HepG2 (cell line): ENCODE data around the gene CD300A. TPM values are rescaled to one million over a fixed set of nuclear protein-coding genes. Genes with fewer than 3 reads are reported as not detected.

Source experiments
- ATAC-seq: fragments of 200-7000 bp; cut with Tn5 transposase; 3 replicates; pipeline ENCODE4 v1.9.1; 2020; ENCODE audit warnings: mild to moderate bottlenecking, moderate library complexity
- Bru-seq: library from RNA; stranded (reverse); fragments of 400-500 nt; gene quantifications from one replicate; lab custom pipeline; 2021; lab: Mats Ljungman, UMichigan
- BruChase-seq, 2 experiments: library from RNA; stranded (reverse); fragments of 400-500 nt; gene quantifications; one replicate each; lab custom pipeline; 2021; lab: Mats Ljungman, UMichigan
- BruUV-seq: library from RNA; stranded (reverse); fragments of 400-500 nt; replicated peaks from 2 replicates; lab custom pipeline; 2021; lab: Mats Ljungman, UMichigan
- CTCF ChIA-PET: fragments of 300-600 bp; formaldehyde crosslinking; extraction: SDS; loops from one replicate; lab custom pipeline; 2021; ENCODE audit warnings: low total read pairs, inconsistent platforms, low intra/inter-chr PET ratio; lab: Yijun Ruan, JAX
- POLR2A ChIA-PET: fragments of 350-600 bp; sonication (Branson Sonifier 250); formaldehyde crosslinking; loops from one replicate; lab custom pipeline; 2020; ENCODE audit warnings: antibody characterized with exemption, inconsistent platforms; lab: Yijun Ruan, JAX
- DNase-seq: peaks from one replicate; pipeline ENCODE4 v3.0.0-alpha.2; 2015; ENCODE audit warnings: low spot score
- FAIRE-seq: peaks from 3 replicates; lab custom pipeline; 2011; peaks lifted over from hg19 to GRCh38; lab: Jason Lieb, UNC
- H2AFZ ChIP-seq: one replicate; pipeline ENCODE4 v1.6.1; 2011; ENCODE audit warnings: low read length, inconsistent platforms
- H3K27ac ChIP-seq: fragments of 300-600 bp; 3 replicates; pipeline ENCODE4 v1.8.0; 2011; ENCODE audit warnings: mixed run types, mild to moderate bottlenecking, mixed read lengths, low read length, inconsistent platforms; ENCODE audit not compliant: insufficient read depth; ENCODE audit errors: extremely low read length
- H3K27me3 ChIP-seq, 2 experiments: fragments of 200-600 bp in 1 of 2; 2 replicates in 1 of 2; 3 replicates in 1 of 2; pipeline versions ENCODE4 v1.6.0 to v1.8.0; 2011; ENCODE audit warnings: low read length in 2 of 2, mild to moderate bottlenecking in 2 of 2, moderate library complexity in 2 of 2, inconsistent platforms in 1 of 2; ENCODE audit not compliant: insufficient read depth in 2 of 2, control insufficient read depth in 1 of 2
- H3K36me3 ChIP-seq, 2 experiments: fragments of 200-600 bp in 1 of 2; replicated peaks in 1 of 2; 2 replicates in 1 of 2; 3 replicates in 1 of 2; pipeline versions ENCODE4 v1.5.1 to v1.8.0; 2011; ENCODE audit warnings: low read length in 2 of 2, inconsistent platforms in 1 of 2; ENCODE audit not compliant: insufficient read depth in 2 of 2, control insufficient read depth in 1 of 2
- H3K4me1 ChIP-seq: 2 replicates; pipeline ENCODE4 v1.5.1; 2012; ENCODE audit warnings: low read length, inconsistent platforms; ENCODE audit not compliant: insufficient read depth
- H3K4me2 ChIP-seq: 2 replicates; pipeline ENCODE4 v1.6.0; 2011; ENCODE audit warnings: low read depth, low read length, inconsistent platforms
- H3K4me3 ChIP-seq, 3 experiments: fragments of 200-600 bp in 1 of 3; sonication (generic), shearing (Covaris generic) in 1 of 3; replicated peaks in 1 of 3; 2 replicates each; pipeline ENCODE4 v1.5.1; 2011 to 2016; ENCODE audit warnings: low read length in 3 of 3, inconsistent platforms in 2 of 3, low read depth in 2 of 3, mild to moderate bottlenecking in 2 of 3, control low read depth in 1 of 3, mixed read lengths in 1 of 3; ENCODE audit not compliant: insufficient read depth in 1 of 3
- H3K79me2 ChIP-seq: one replicate; pipeline ENCODE4 v1.6.1; 2011; ENCODE audit warnings: low read length, inconsistent platforms; ENCODE audit not compliant: insufficient read depth
- H3K9ac ChIP-seq: 2 replicates; pipeline ENCODE4 v1.6.0; 2011; ENCODE audit warnings: mild to moderate bottlenecking, low read depth, low read length, inconsistent platforms; ENCODE audit not compliant: insufficient read depth
- H3K9me3 ChIP-seq: 2 replicates; pipeline ENCODE4 v1.5.1; 2012; ENCODE audit warnings: mild to moderate bottlenecking, low read length
- H4K20me1 ChIP-seq: 2 replicates; pipeline ENCODE4 v1.6.0; 2011; ENCODE audit warnings: inconsistent platforms, mild to moderate bottlenecking, low read length, moderate library complexity; ENCODE audit not compliant: insufficient read depth
- ARID2 ChIP-seq: sonication (generic); formaldehyde crosslinking; IDR thresholded peaks from 2 replicates; pipeline ENCODE4 v1.8.1; 2022; ENCODE audit warnings: mild to moderate bottlenecking, missing genetic modification reagents, borderline replicate concordance
- ATM ChIP-seq: fragments of 450-650 bp; IDR thresholded peaks from 2 replicates; pipeline ENCODE4 v1.7.1; 2017; ENCODE audit warnings: mild to moderate bottlenecking, borderline replicate concordance
- CEBPG ChIP-seq: IDR thresholded peaks from 2 replicates; pipeline ENCODE4 v1.6.1; 2016
- CHD4 ChIP-seq: fragments of 200-600 bp; sonication (generic); IDR thresholded peaks from 2 replicates; pipeline ENCODE4 v1.7.0; 2017; ENCODE audit warnings: mild to moderate bottlenecking, low read length, borderline replicate concordance
- FOXK2 ChIP-seq: fragments of 450-650 bp; IDR thresholded peaks from 2 replicates; pipeline ENCODE4 v1.6.1; 2016
- HHEX ChIP-seq: IDR thresholded peaks from 2 replicates; pipeline ENCODE4 v1.6.1; 2016; ENCODE audit warnings: control low read depth
- NR3C1 ChIP-seq: sonication (generic); formaldehyde crosslinking; IDR thresholded peaks from 2 replicates; pipeline ENCODE4 v1.4.0; 2020; ENCODE audit warnings: missing genetic modification reagents
- RBM22 ChIP-seq: fragments of 200-400 bp; formaldehyde crosslinking; optimal IDR thresholded peaks from 2 replicates; pipeline ENCODE3; 2017; ENCODE audit warnings: mild to moderate bottlenecking, low read length, moderate library complexity
- ZNF234 ChIP-seq: sonication (generic); formaldehyde crosslinking; conservative IDR thresholded peaks from 2 replicates; pipeline ENCODE4 v1.5.1; 2020; ENCODE audit warnings: mild to moderate bottlenecking, missing genetic modification reagents
- ZNF33A ChIP-seq: sonication (generic); formaldehyde crosslinking; IDR thresholded peaks from 2 replicates; pipeline ENCODE4 v1.5.1; 2020; ENCODE audit warnings: missing genetic modification reagents, mild to moderate bottlenecking, moderate library complexity, borderline replicate concordance
- ZNF7 ChIP-seq: IDR thresholded peaks from 2 replicates; pipeline ENCODE4 v1.6.1; 2016; ENCODE audit warnings: missing biosample characterization, missing genetic modification reagents
- WGBS: methylation state at CpG from one replicate; pipeline ENCODE4 v1.1.6; 2017; ENCODE audit warnings: low lambda C conversion rate; 5-methylcytosine and 5-hydroxymethylcytosine counted together
- in situ Hi-C: cut with HindIII; loops from 2 replicates; pipeline ENCODE4 v1.10.0; 2017; ENCODE audit warnings: low pct_unique_long_range_greater_than_20kb; ENCODE audit not compliant: extremely low pct_ligation_motif_present
- intact Hi-C: fragments of 100-400 bp; cut with micrococcal nuclease; formaldehyde crosslinking; loops from one replicate; pipeline ENCODE4 v1.10.0; 2022; ENCODE audit not compliant: unreplicated experiment
- long read RNA-seq, 2 experiments: library from RNA in 1 of 2; library from polyadenylated mRNA in 1 of 2; stranded (forward) in 1 of 2; unstranded in 1 of 2; transcript quantifications; one replicate each; pipeline ENCODE4 v2.0.0, GENCODE V29; 2019 to 2022
- polyA minus RNA-seq, 3 experiments: library from RNA; depleted of rRNA, polyadenylated mRNA; stranded (reverse); fragments of >200 nt; gene quantifications; 2 replicates each; pipeline ENCODE4 v1.2.3, GENCODE V29; 2011; ENCODE audit warnings: low replicate concordance in 1 of 3
- polyA plus RNA-seq, 8 experiments: library from polyadenylated mRNA; depleted of rRNA in 3 of 8; stranded (reverse) in 7 of 8; unstranded in 1 of 8; fragments of >200 nt; fragmentation: Illumina TruSeq in 4 of 8; extraction: Trizol in 4 of 8; gene quantifications; 2 replicates each; pipeline versions ENCODE4 v1.2.1 to v1.2.3, GENCODE V29; 2011 to 2016; ENCODE audit warnings: low read depth in 4 of 8, missing spikeins in 1 of 8, mixed read lengths in 1 of 8; ENCODE audit not compliant: insufficient read depth in 1 of 8
- total RNA-seq, 5 experiments: library from RNA; depleted of rRNA; stranded (reverse); fragments of >200 nt; fragmentation: Illumina TruSeq; extraction: Trizol; gene quantifications; 2 replicates each; pipeline ENCODE4 v1.2.3, GENCODE V29; 2016; ENCODE audit warnings: low read depth in 1 of 5
- TF ChIP-seq, protein P1 (sequence below): sonication (generic); formaldehyde crosslinking; IDR thresholded peaks from 2 replicates; pipeline ENCODE4 v1.8.1; 2022; ENCODE audit warnings: mild to moderate bottlenecking, missing genetic modification reagents
- TF ChIP-seq, protein P2 (sequence below): sonication (generic); formaldehyde crosslinking; IDR thresholded peaks from 2 replicates; pipeline ENCODE4 v1.9.0; 2021; ENCODE audit warnings: missing genetic modification reagents, mild to moderate bottlenecking, borderline replicate concordance
- TF ChIP-seq, protein P3 (sequence below): sonication (generic); formaldehyde crosslinking; IDR thresholded peaks from 2 replicates; pipeline ENCODE4 v1.5.1; 2020; ENCODE audit warnings: missing genetic modification reagents, mild to moderate bottlenecking, borderline replicate concordance
- TF ChIP-seq, protein P4 (sequence below): IDR thresholded peaks from 2 replicates; pipeline ENCODE4 v1.6.1; 2016; ENCODE audit warnings: mild to moderate bottlenecking

CD300A gene
- not detected in 2 replicates for total RNA-seq (2016; rRNA removed; fragmentation: Illumina TruSeq; extraction: Trizol)
- total RNA-seq (2016; cell fraction: cytosol; rRNA removed; fragmentation: Illumina TruSeq; extraction: Trizol; ENCODE audit: low read depth), result not detected in 2 replicates
- total RNA-seq (2016; cell fraction: insoluble cytoplasmic fraction; rRNA removed; fragmentation: Illumina TruSeq; extraction: Trizol), result not detected in 2 replicates
- not detected in 2 replicates for total RNA-seq (2016; cell fraction: membrane; rRNA removed; fragmentation: Illumina TruSeq; extraction: Trizol)
- not detected in 2 replicates for total RNA-seq (2016; cell fraction: nucleus; rRNA removed; fragmentation: Illumina TruSeq; extraction: Trizol)
- polyA plus RNA-seq (2011; rRNA removed), result 0.39 TPM in 1 of 2 replicates, not detected in the other
- 0.09 and 0.14 TPM in 2 replicates for polyA plus RNA-seq (2011; cell fraction: cytosol; rRNA removed)
- 0.14 and 0.23 TPM in 2 replicates for polyA plus RNA-seq (2011; cell fraction: nucleus; rRNA removed)
- 0.11 and 0.19 TPM in 2 replicates for polyA plus RNA-seq (2012)
- not detected in 2 replicates for polyA plus RNA-seq (2016; cell fraction: cytosol; fragmentation: Illumina TruSeq; extraction: Trizol; ENCODE audit: low read depth)
- not detected in 2 replicates for polyA plus RNA-seq (2016; cell fraction: insoluble cytoplasmic fraction; fragmentation: Illumina TruSeq; extraction: Trizol; ENCODE audit: low read depth)
- not detected in 2 replicates for polyA plus RNA-seq (2016; cell fraction: membrane; fragmentation: Illumina TruSeq; extraction: Trizol; ENCODE audit: low read depth)
- polyA plus RNA-seq (2016; cell fraction: nucleus; fragmentation: Illumina TruSeq; extraction: Trizol; ENCODE audit: insufficient read depth, low read depth), result not detected in 2 replicates
- not detected in 2 replicates for polyA minus RNA-seq (2011; rRNA and poly(A)+ RNA removed; ENCODE audit: low replicate concordance)
- polyA minus RNA-seq (2011; cell fraction: cytosol; rRNA and poly(A)+ RNA removed), result not detected in 2 replicates
- not detected in 2 replicates for polyA minus RNA-seq (2011; cell fraction: nucleus; rRNA and poly(A)+ RNA removed)
- percentile 20 among the genes with signal in this experiment for Bru-seq, nascent RNA
- percentile 19 among the genes with signal in this experiment for BruChase-seq, experiment 1, labeled RNA remaining after a 6-hour chase
- BruChase-seq, experiment 2, labeled RNA remaining after a 2-hour chase, result percentile 18 among the genes with signal in this experiment
- long read RNA-seq, experiment 1, result 0 reads
- long read RNA-seq, experiment 2, result 0 reads

DNA sequence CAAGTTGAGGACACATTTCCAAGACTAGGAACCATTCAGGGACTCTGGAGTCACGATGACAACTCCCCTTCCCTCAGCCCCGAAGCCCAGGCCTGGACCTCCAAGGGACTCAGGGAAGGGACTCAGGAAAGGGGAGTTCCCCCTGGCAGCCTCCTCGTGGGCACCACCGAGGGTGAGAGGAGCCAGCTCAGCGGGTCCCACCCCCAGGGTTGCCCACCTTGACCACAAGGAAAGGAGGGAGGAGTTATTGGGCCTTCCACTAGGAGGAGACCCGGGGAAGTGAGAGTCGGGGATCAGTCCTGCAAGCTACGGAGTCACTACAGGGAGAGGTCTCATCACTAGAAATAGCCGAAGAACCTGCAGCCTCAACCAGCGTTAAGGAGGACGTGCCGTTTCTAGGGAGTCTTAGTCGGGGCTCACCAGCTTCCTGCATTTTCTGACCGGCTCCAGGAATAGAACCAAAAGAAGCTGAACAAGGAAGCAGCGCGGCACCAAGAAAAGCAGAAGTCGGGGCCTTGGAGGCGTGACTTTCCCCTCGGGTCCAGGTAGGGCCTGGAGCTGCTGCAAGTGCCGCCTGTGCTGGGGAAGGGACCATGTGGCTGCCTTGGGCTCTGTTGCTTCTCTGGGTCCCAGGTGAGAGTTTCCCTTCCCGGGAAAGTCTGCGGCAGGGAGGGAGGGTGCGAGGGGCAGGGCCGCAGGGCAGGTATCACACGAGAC, at the start of gene CD300A:
Gene CD300A, plus strand, starts transcription at position 524 of the 717 bp plus-strand sequence. Its CDS starts 70 bp downstream, at position 594.
- Histone ChIP-seq H3K79me2 (no peaks in the 10 kb centered on the region), H3K4me1 (peaks cover 27% of the 10 kb centered on the region), H3K27me3 (peaks cover 0 to 14% of the 10 kb centered on the region in 2 experiments; a peak in 3 of 5 replicates), H3K36me3 (no peaks in the 10 kb centered on the region), H3K4me3 (no peak within 1 kb of the TSS), H3K9ac (no peak within 1 kb of the TSS), H4K20me1 (no peaks in the 10 kb centered on the region), H2AFZ (no peak within 1 kb of the TSS), H3K27ac (no peak within 1 kb of the TSS), H3K4me2 (peak within 1 kb of the TSS; percentile 40; the same call in 1 of the 2 replicates), H3K9me3 (no peaks in the 10 kb centered on the region)
- DNase-seq, result no peak
- CTCF ChIA-PET, result no interaction called here
- 58% methylated on average over 18 of the region's 25 CpGs for WGBS
- in situ Hi-C loops, result no loop called here
- intact Hi-C loops, result no loop called here
- no TSS peak for BruUV-seq
- POLR2A ChIA-PET, result no interaction called here
- peak; percentile 17 for ATAC-seq
- FAIRE-seq, result no peak
- TF ChIP-seq ATM, result no peak
- no peak for TF ChIP-seq RBM22
- TF ChIP-seq FOXK2, result no peak
- no peak for TF ChIP-seq ZNF7 (CRISPR knock-in tag)
- TF ChIP-seq, protein P1, sequence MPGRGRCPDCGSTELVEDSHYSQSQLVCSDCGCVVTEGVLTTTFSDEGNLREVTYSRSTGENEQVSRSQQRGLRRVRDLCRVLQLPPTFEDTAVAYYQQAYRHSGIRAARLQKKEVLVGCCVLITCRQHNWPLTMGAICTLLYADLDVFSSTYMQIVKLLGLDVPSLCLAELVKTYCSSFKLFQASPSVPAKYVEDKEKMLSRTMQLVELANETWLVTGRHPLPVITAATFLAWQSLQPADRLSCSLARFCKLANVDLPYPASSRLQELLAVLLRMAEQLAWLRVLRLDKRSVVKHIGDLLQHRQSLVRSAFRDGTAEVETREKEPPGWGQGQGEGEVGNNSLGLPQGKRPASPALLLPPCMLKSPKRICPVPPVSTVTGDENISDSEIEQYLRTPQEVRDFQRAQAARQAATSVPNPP (CRISPR knock-in tag), result no peak
- TF ChIP-seq ZNF234 (CRISPR knock-in tag), result no peak
- TF ChIP-seq CEBPG, result no peak
- TF ChIP-seq ARID2 (CRISPR knock-in tag), result no peak
- no peak for TF ChIP-seq NR3C1 (CRISPR knock-in tag)
- TF ChIP-seq HHEX, result no peak
- TF ChIP-seq, protein P2, sequence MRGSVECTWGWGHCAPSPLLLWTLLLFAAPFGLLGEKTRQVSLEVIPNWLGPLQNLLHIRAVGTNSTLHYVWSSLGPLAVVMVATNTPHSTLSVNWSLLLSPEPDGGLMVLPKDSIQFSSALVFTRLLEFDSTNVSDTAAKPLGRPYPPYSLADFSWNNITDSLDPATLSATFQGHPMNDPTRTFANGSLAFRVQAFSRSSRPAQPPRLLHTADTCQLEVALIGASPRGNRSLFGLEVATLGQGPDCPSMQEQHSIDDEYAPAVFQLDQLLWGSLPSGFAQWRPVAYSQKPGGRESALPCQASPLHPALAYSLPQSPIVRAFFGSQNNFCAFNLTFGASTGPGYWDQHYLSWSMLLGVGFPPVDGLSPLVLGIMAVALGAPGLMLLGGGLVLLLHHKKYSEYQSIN, result no peak
- no peak for TF ChIP-seq ZNF33A
- TF ChIP-seq, protein P3, sequence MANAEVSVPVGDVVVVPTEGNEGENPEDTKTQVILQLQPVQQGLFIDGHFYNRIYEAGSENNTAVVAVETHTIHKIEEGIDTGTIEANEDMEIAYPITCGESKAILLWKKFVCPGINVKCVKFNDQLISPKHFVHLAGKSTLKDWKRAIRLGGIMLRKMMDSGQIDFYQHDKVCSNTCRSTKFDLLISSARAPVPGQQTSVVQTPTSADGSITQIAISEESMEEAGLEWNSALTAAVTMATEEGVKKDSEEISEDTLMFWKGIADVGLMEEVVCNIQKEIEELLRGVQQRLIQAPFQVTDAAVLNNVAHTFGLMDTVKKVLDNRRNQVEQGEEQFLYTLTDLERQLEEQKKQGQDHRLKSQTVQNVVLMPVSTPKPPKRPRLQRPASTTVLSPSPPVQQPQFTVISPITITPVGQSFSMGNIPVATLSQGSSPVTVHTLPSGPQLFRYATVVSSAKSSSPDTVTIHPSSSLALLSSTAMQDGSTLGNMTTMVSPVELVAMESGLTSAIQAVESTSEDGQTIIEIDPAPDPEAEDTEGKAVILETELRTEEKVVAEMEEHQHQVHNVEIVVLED, result no peak
- TF ChIP-seq, protein P4, sequence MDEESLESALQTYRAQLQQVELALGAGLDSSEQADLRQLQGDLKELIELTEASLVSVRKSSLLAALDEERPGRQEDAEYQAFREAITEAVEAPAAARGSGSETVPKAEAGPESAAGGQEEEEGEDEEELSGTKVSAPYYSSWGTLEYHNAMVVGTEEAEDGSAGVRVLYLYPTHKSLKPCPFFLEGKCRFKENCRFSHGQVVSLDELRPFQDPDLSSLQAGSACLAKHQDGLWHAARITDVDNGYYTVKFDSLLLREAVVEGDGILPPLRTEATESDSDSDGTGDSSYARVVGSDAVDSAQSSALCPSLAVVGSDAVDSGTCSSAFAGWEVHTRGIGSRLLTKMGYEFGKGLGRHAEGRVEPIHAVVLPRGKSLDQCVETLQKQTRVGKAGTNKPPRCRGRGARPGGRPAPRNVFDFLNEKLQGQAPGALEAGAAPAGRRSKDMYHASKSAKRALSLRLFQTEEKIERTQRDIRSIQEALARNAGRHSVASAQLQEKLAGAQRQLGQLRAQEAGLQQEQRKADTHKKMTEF (CRISPR knock-in tag), result no peak
- TF ChIP-seq CHD4, result no peak
